DOHH2 (cell line): ENCODE results near the gene NFIA.

Experiments used
- CTCF ChIP-seq: fragments of 200-600 bp; sonication (generic); IDR thresholded peaks from one replicate; pipeline ENCODE4 v1.5.1; 2014; ENCODE audit warnings: antibody characterized with exemption, mild to moderate bottlenecking, low read depth, low read length; ENCODE audit not compliant: poor library complexity, severe bottlenecking
- EZH2phosphoT487 ChIP-seq: fragments of 200-600 bp; sonication (generic); IDR thresholded peaks from 2 replicates; pipeline ENCODE4 v1.6.1; 2017; ENCODE audit warnings: borderline replicate concordance, mild to moderate bottlenecking, antibody characterized with exemption, low read length, moderate library complexity, mixed read lengths

GRCh38 chr1:61051719-61052394 is 30.5 kb upstream of the NFIA start:
- TF ChIP-seq CTCF (no peak), EZH2phosphoT487 (peak; percentile 96)
